ENCODE data around the gene PLD1.

- TF ChIP-seq POLR2AphosphoS5 (IDR thresholded peaks at IDR 0.05) (peak; percentile 23 to 61 (median 55)), POLR2A (IDR thresholded peaks at IDR 0.05) (no peak), EP300 (IDR thresholded peaks at IDR 0.05; ENCODE audit: low read depth) (no peak)
Observed at GRCh38 chr3:171811295-171811912, 1.1 kb upstream of the PLD1 start.

Measured in transverse colon (tissue), 3 donors.